Naive B cell (primary cell): Measurements from ENCODE around the gene GNRHR. TPM values are rescaled to one million over a fixed set of nuclear protein-coding genes. Genes with fewer than 3 reads are reported as not detected.
A peak's percentile ranks its signal among the peaks of the same experiment; 100 is the strongest.
"Not testable (repeated sequence)": the region's sequence is repeated elsewhere in the genome, so short reads cannot be mapped to it uniquely, and the experiment has no call there.

Experiments used
- ATAC-seq, 2 donors: fragments of 150-1000 bp; cut with Tn5 transposase; 2 replicates each; pipeline ENCODE4 v1.10.0; 2021; ENCODE audit warnings: low read depth in 2 of 2, mild to moderate bottlenecking in 2 of 2, moderate library complexity in 2 of 2
- DNase-seq: peaks from one replicate; pipeline ENCODE4 v3.0.0; 2022
- H3K27ac Mint-ChIP-seq, 6 donors: one replicate each; pipeline ENCODE4 v1.8.0; 2020 to 2022; ENCODE audit warnings: mild to moderate bottlenecking in 6 of 6, mixed read lengths in 6 of 6, moderate library complexity in 5 of 6, inconsistent platforms in 2 of 6
- H3K27me3 Mint-ChIP-seq, 3 donors: one replicate each; pipeline ENCODE4 v1.8.0; 2021 to 2022; ENCODE audit warnings: mixed read lengths in 3 of 3, mild to moderate bottlenecking in 1 of 3
- H3K36me3 Mint-ChIP-seq, 2 donors: one replicate each; pipeline ENCODE4 v1.8.0; 2020 to 2022; ENCODE audit warnings: mixed read lengths in 2 of 2, inconsistent platforms in 1 of 2, mild to moderate bottlenecking in 1 of 2
- H3K4me1 Mint-ChIP-seq, 3 donors: one replicate each; pipeline ENCODE4 v1.8.0; 2020 to 2022; ENCODE audit warnings: mixed read lengths in 3 of 3, inconsistent platforms in 1 of 3, mild to moderate bottlenecking in 1 of 3, moderate library complexity in 1 of 3
- H3K4me3 Mint-ChIP-seq, 8 donors: one replicate each; pipeline ENCODE4 v1.8.0; 2020 to 2022; ENCODE audit warnings: mild to moderate bottlenecking in 8 of 8, mixed read lengths in 8 of 8, moderate library complexity in 8 of 8, inconsistent platforms in 2 of 8
- H3K9me3 Mint-ChIP-seq, 7 donors: one replicate each; pipeline ENCODE4 v1.8.0; 2020 to 2022; ENCODE audit warnings: mixed read lengths in 7 of 7, mild to moderate bottlenecking in 5 of 7, inconsistent platforms in 2 of 7, moderate library complexity in 1 of 7
- polyA plus RNA-seq, 6 donors: library from polyadenylated mRNA; unstranded; fragments of 300-500 nt; fragmentation: Illumina TruSeq; gene quantifications; one replicate each; pipeline ENCODE4 v1.2.3, GENCODE V29; 2021; ENCODE audit warnings: low read depth in 6 of 6

GNRHR gene
- under 1 TPM in 1 of 6 donors, not detected in 5; 0.12 TPM for polyA plus RNA-seq

GRCh38 chr4:67754288-67754687, at the start of gene GNRHR:
Gene GNRHR, minus strand, starts transcription at chr4:67754388. Its CDS starts 53 bp downstream, at chr4:67754335.
- DNase-seq (no peak), ATAC-seq (no peak)
- H3K4me1 Mint-ChIP-seq = no peaks in the 10 kb centered on the region
- no peaks in the 10 kb centered on the region for H3K36me3 Mint-ChIP-seq
- H3K9me3 Mint-ChIP-seq = no peaks in the 10 kb centered on the region
- H3K27me3 Mint-ChIP-seq = no peaks in the 10 kb centered on the region
- peak within 1 kb of the TSS in 1 of 6 donors; percentile 38 for H3K27ac Mint-ChIP-seq
- H3K4me3 Mint-ChIP-seq = no peak within 1 kb of the TSS

- Mint-ChIP-seq H3K4me3 (no peak overlapping the region), H3K36me3 (peaks cover under 1 to 3% of the 10 kb centered on the region in 2 donors), H3K9me3 (peaks cover 0 to 8% (median 0%) of the 10 kb centered on the region in 7 donors), H3K27ac (no peak overlapping the region), H3K27me3 (no peaks in the 10 kb centered on the region), H3K4me1 (no peaks in the 10 kb centered on the region)
- ATAC-seq (no peak), DNase-seq (no peak)
Observed at GRCh38 chr4:67796810-67797209, 42.6 kb upstream of the GNRHR start.

GRCh38 chr4:67790721-67791120, 36.5 kb upstream of the GNRHR start:
- H3K4me1 Mint-ChIP-seq = no peaks in the 10 kb centered on the region
- peaks cover 0 to 4% (median 0%) of the 10 kb centered on the region in 7 donors for H3K9me3 Mint-ChIP-seq
- no peak overlapping the region for H3K4me3 Mint-ChIP-seq
- H3K27ac Mint-ChIP-seq = no peak overlapping the region
- H3K36me3 Mint-ChIP-seq = peaks cover 7 to 10% of the 10 kb centered on the region in 2 donors
- DNase-seq (no peak), ATAC-seq (no peak)
- H3K27me3 Mint-ChIP-seq = no peaks in the 10 kb centered on the region

GRCh38 chr4:67787311-67787710, 33.1 kb upstream of the GNRHR start:
- H3K4me3 Mint-ChIP-seq = no peak overlapping the region
- DNase-seq (no peak), ATAC-seq (no peak)
- H3K4me1 Mint-ChIP-seq = no peaks in the 10 kb centered on the region
- H3K27me3 Mint-ChIP-seq = no peaks in the 10 kb centered on the region
- peaks cover 0 to 4% (median 0%) of the 10 kb centered on the region in 7 donors for H3K9me3 Mint-ChIP-seq
- no peak overlapping the region for H3K27ac Mint-ChIP-seq
- peaks cover 7 to 10% of the 10 kb centered on the region in 2 donors for H3K36me3 Mint-ChIP-seq

GRCh38 chr4:67785528-67785927, 31.3 kb upstream of the GNRHR start:
- no peak for DNase-seq
- Mint-ChIP-seq H3K27me3 (no peaks in the 10 kb centered on the region), H3K36me3 (peaks cover 0 to 6% of the 10 kb centered on the region in 2 donors), H3K4me3 (no peak overlapping the region), H3K4me1 (no peaks in the 10 kb centered on the region), H3K27ac (no peak overlapping the region), H3K9me3 (no peaks in the 10 kb centered on the region)
- no peak for ATAC-seq

- Mint-ChIP-seq H3K27me3 (no peaks in the 10 kb centered on the region), H3K36me3 (no peaks in the 10 kb centered on the region), H3K4me3 (no peak overlapping the region), H3K4me1 (no peaks in the 10 kb centered on the region), H3K9me3 (peaks cover 0 to 1% (median 0%) of the 10 kb centered on the region in 7 donors), H3K27ac (no peak overlapping the region)
- DNase-seq (no peak), ATAC-seq (no peak)
Observed at GRCh38 chr4:67779631-67780030, 25.4 kb upstream of the GNRHR start.

- no peaks in the 10 kb centered on the region for H3K27me3 Mint-ChIP-seq
- no peaks in the 10 kb centered on the region for H3K36me3 Mint-ChIP-seq
- no peak overlapping the region for H3K27ac Mint-ChIP-seq
- ATAC-seq (no peak), DNase-seq (no peak)
- H3K9me3 Mint-ChIP-seq = peaks cover 0 to 1% (median 0%) of the 10 kb centered on the region in 7 donors
- H3K4me3 Mint-ChIP-seq = no peak overlapping the region
- no peaks in the 10 kb centered on the region for H3K4me1 Mint-ChIP-seq
Observed at GRCh38 chr4:67776746-67777145, 22.6 kb upstream of the GNRHR start.

GRCh38 chr4:67770422-67770821, 16.2 kb upstream of the GNRHR start:
- H3K4me3 Mint-ChIP-seq = no peak overlapping the region
- no peak overlapping the region for H3K27ac Mint-ChIP-seq
- no peak for DNase-seq

GRCh38 chr4:67765928-67766327, 11.7 kb upstream of the GNRHR start:
- peak overlapping the region in 1 of 6 donors; percentile 53 for H3K27ac Mint-ChIP-seq
- no peak for DNase-seq
- no peaks in the 10 kb centered on the region for H3K27me3 Mint-ChIP-seq
- no peaks in the 10 kb centered on the region for H3K36me3 Mint-ChIP-seq
- peaks cover 0 to 5% (median 2%) of the 10 kb centered on the region in 3 donors for H3K4me1 Mint-ChIP-seq
- peaks cover 0 to 1% (median 0%) of the 10 kb centered on the region in 7 donors for H3K9me3 Mint-ChIP-seq
- no peak for ATAC-seq
- H3K4me3 Mint-ChIP-seq = no peak overlapping the region

More at GRCh38 chr4:67770422-67770821, 16.2 kb upstream of the GNRHR start:
- H3K27me3 Mint-ChIP-seq = no peaks in the 10 kb centered on the region
- no peak for ATAC-seq
- H3K9me3 Mint-ChIP-seq = no peaks in the 10 kb centered on the region
- no peaks in the 10 kb centered on the region for H3K4me1 Mint-ChIP-seq
- H3K36me3 Mint-ChIP-seq = no peaks in the 10 kb centered on the region

GRCh38 chr4:67765401-67765800, 11.2 kb upstream of the GNRHR start:
- Mint-ChIP-seq H3K27ac (peak overlapping the region in 1 of 6 donors; percentile 53), H3K9me3 (peaks cover 0 to 1% (median 0%) of the 10 kb centered on the region in 7 donors), H3K36me3 (no peaks in the 10 kb centered on the region), H3K4me3 (no peak overlapping the region), H3K4me1 (peaks cover 0 to 5% (median 2%) of the 10 kb centered on the region in 3 donors), H3K27me3 (no peaks in the 10 kb centered on the region)
- DNase-seq (no peak), ATAC-seq (no peak)

GRCh38 chr4:67764183-67764582, 10.0 kb upstream of the GNRHR start:
- Mint-ChIP-seq H3K4me3 (no peak overlapping the region), H3K4me1 (peaks cover 0 to 5% (median 2%) of the 10 kb centered on the region in 3 donors), H3K36me3 (no peaks in the 10 kb centered on the region), H3K9me3 (peaks cover 0 to 1% (median 0%) of the 10 kb centered on the region in 7 donors), H3K27me3 (no peaks in the 10 kb centered on the region), H3K27ac (no peak overlapping the region)
- no peak for DNase-seq
- no peak for ATAC-seq

- Mint-ChIP-seq H3K9me3 (peaks cover 0 to 1% (median 0%) of the 10 kb centered on the region in 7 donors), H3K27me3 (no peaks in the 10 kb centered on the region), H3K27ac (peak overlapping the region in 1 of 6 donors; percentile 59), H3K4me1 (peaks cover 0 to 5% (median 2%) of the 10 kb centered on the region in 3 donors), H3K36me3 (no peaks in the 10 kb centered on the region), H3K4me3 (no peak overlapping the region)
- no peak for ATAC-seq
- DNase-seq = no peak
Observed at GRCh38 chr4:67762086-67762485, 7.9 kb upstream of the GNRHR start.

- not testable (repeated sequence) for H3K9me3 Mint-ChIP-seq, DNase-seq
Observed at GRCh38 chr4:67756991-67757390, 2.8 kb upstream of the GNRHR start.

GRCh38 chr4:67755974-67756373, 1.8 kb upstream of the GNRHR start:
- DNase-seq (no peak), ATAC-seq (no peak)
- H3K4me1 Mint-ChIP-seq = no peaks in the 10 kb centered on the region
- H3K27ac Mint-ChIP-seq = no peak overlapping the region
- no peaks in the 10 kb centered on the region for H3K27me3 Mint-ChIP-seq
- no peaks in the 10 kb centered on the region for H3K36me3 Mint-ChIP-seq
- H3K4me3 Mint-ChIP-seq = no peak overlapping the region
- no peaks in the 10 kb centered on the region for H3K9me3 Mint-ChIP-seq

More at GRCh38 chr4:67756991-67757390, 2.8 kb upstream of the GNRHR start:
- H3K27ac Mint-ChIP-seq, H3K27me3 Mint-ChIP-seq, H3K4me3 Mint-ChIP-seq, H3K36me3 Mint-ChIP-seq, H3K4me1 Mint-ChIP-seq, ATAC-seq: not testable (repeated sequence)

- Mint-ChIP-seq H3K27ac (no peak overlapping the region), H3K4me3 (no peak overlapping the region), H3K27me3 (no peaks in the 10 kb centered on the region), H3K9me3 (no peaks in the 10 kb centered on the region), H3K4me1 (peaks cover 3 to 8% (median 3%) of the 10 kb centered on the region in 3 donors), H3K36me3 (no peaks in the 10 kb centered on the region)
- ATAC-seq (no peak), DNase-seq (no peak)
Observed at GRCh38 chr4:67751260-67751659, 2.9 kb downstream of the GNRHR start.
